GM10266 (cell line): ENCODE results near the gene PIAS4.

Experiments used
- DNase-seq: peaks from one replicate; pipeline ENCODE4 v3.0.0; 2012; ENCODE audit errors: extremely low spot score
- CTCF ChIP-seq: IDR thresholded peaks from 2 replicates; pipeline ENCODE4 v1.5.1; 2012; ENCODE audit warnings: mild to moderate bottlenecking, low read depth; ENCODE audit not compliant: control insufficient read depth, insufficient read depth; ENCODE audit errors: missing control alignments

Gene PIAS4

GRCh38 chr19:4052114-4052992, 44.8 kb downstream of the PIAS4 start:
- TF ChIP-seq CTCF, result no peak

GRCh38 chr19:4052993-4053422, 45.5 kb downstream of the PIAS4 start:
- no peak for TF ChIP-seq CTCF
- DNase-seq, result no peak

More at GRCh38 chr19:4052114-4052992, 44.8 kb downstream of the PIAS4 start:
- DNase-seq, result no peak

- DNase-seq, result no peak
- TF ChIP-seq CTCF, result no peak
These were observed 46.1 kb downstream of the PIAS4 start for GRCh38 chr19:4053423-4054324.

GRCh38 chr19:4054441-4055208, 47.1 kb downstream of the PIAS4 start:
- no peak for DNase-seq
- no peak for TF ChIP-seq CTCF

- TF ChIP-seq CTCF, result no peak
- DNase-seq, result no peak
These were observed 47.6 kb downstream of the PIAS4 start for GRCh38 chr19:4055209-4055552.

GRCh38 chr19:4057931-4058692, 50.6 kb downstream of the PIAS4 start:
- no peak for TF ChIP-seq CTCF
- no peak for DNase-seq
